Osteoblast (primary cell): ENCODE results near the gene NEK8. TPM values are rescaled to one million over a fixed set of nuclear protein-coding genes. Genes with fewer than 3 reads are reported as not detected.

ENCODE experiments used
- DNase-seq: peaks from one replicate; pipeline ENCODE4 v3.0.0; 2011; ENCODE audit warnings: low spot score, mixed read lengths; ENCODE audit not compliant: insufficient read length; ENCODE audit errors: missing footprints
- H2AFZ ChIP-seq: 2 replicates; pipeline ENCODE4 v1.6.0; 2011; ENCODE audit warnings: mild to moderate bottlenecking, low read length
- H3K27ac ChIP-seq: 2 replicates; pipeline ENCODE4 v1.5.1; 2011; ENCODE audit warnings: mild to moderate bottlenecking, low read depth, low read length, moderate library complexity
- H3K27me3 ChIP-seq: 2 replicates; pipeline ENCODE4 v1.6.0; 2012; ENCODE audit warnings: mild to moderate bottlenecking, control low read depth, inconsistent platforms, low read length, moderate library complexity; ENCODE audit not compliant: insufficient read depth
- H3K36me3 ChIP-seq: 2 replicates; pipeline ENCODE4 v1.5.1; 2011; ENCODE audit warnings: mild to moderate bottlenecking, low read length, control low read depth, moderate library complexity; ENCODE audit not compliant: insufficient read depth
- H3K4me1 ChIP-seq: 2 replicates; pipeline ENCODE4 v1.5.1; 2011; ENCODE audit warnings: mild to moderate bottlenecking, low read length, control low read depth, moderate library complexity; ENCODE audit not compliant: insufficient read depth
- H3K4me2 ChIP-seq: 2 replicates; pipeline ENCODE4 v1.6.0; 2011; ENCODE audit warnings: mild to moderate bottlenecking, low read length; ENCODE audit not compliant: insufficient read depth
- H3K4me3 ChIP-seq: fragments of 200-600 bp; sonication (generic); 3 replicates; pipeline ENCODE4 v1.5.1; 2012; ENCODE audit warnings: mild to moderate bottlenecking, low read length, inconsistent platforms; ENCODE audit not compliant: insufficient read depth
- H3K79me2 ChIP-seq: 2 replicates; pipeline ENCODE4 v1.6.0; 2012; ENCODE audit warnings: mild to moderate bottlenecking, low read length, control low read depth, inconsistent platforms; ENCODE audit not compliant: insufficient read depth
- H3K9me3 ChIP-seq: 2 replicates; pipeline ENCODE4 v1.5.1; 2011; ENCODE audit warnings: low read depth, low read length, control low read depth
- H4K20me1 ChIP-seq: 2 replicates; pipeline ENCODE4 v1.6.0; 2012; ENCODE audit warnings: mild to moderate bottlenecking, low read length, control low read depth; ENCODE audit not compliant: insufficient read depth
- small RNA-seq: library from RNA; depleted of rRNA; stranded (forward); fragments of <200 nt; gene quantifications from one replicate; pipeline ENCODE3, GENCODE V24; 2012
- total RNA-seq: library from RNA; depleted of rRNA; stranded (reverse); fragments of >200 nt; gene quantifications from 2 replicates; pipeline ENCODE4 v1.2.3, GENCODE V29; 2012
- TF ChIP-seq, protein P1 (sequence below): IDR thresholded peaks from 2 replicates; pipeline ENCODE4 v1.5.1; 2011; ENCODE audit warnings: mild to moderate bottlenecking, low read depth, low read length, moderate library complexity; ENCODE audit errors: extremely low read depth

Gene NEK8
- total RNA-seq, 1 donor = 7.2 TPM

- Histone ChIP-seq H4K20me1 (peaks cover 18% of the 10 kb centered on the region), H3K4me1 (no peaks in the 10 kb centered on the region), H3K27ac (no peak overlapping the region), H3K79me2 (peaks cover 53% of the 10 kb centered on the region), H3K27me3 (no peaks in the 10 kb centered on the region), H3K4me2 (no peak overlapping the region), H2AFZ (no peak overlapping the region), H3K9me3 (no peaks in the 10 kb centered on the region), H3K36me3 (no peaks in the 10 kb centered on the region), H3K4me3 (no peak overlapping the region)
- DNase-seq = no peak
- TF ChIP-seq, protein P1, sequence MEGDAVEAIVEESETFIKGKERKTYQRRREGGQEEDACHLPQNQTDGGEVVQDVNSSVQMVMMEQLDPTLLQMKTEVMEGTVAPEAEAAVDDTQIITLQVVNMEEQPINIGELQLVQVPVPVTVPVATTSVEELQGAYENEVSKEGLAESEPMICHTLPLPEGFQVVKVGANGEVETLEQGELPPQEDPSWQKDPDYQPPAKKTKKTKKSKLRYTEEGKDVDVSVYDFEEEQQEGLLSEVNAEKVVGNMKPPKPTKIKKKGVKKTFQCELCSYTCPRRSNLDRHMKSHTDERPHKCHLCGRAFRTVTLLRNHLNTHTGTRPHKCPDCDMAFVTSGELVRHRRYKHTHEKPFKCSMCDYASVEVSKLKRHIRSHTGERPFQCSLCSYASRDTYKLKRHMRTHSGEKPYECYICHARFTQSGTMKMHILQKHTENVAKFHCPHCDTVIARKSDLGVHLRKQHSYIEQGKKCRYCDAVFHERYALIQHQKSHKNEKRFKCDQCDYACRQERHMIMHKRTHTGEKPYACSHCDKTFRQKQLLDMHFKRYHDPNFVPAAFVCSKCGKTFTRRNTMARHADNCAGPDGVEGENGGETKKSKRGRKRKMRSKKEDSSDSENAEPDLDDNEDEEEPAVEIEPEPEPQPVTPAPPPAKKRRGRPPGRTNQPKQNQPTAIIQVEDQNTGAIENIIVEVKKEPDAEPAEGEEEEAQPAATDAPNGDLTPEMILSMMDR = no peak
Measured at GRCh38 chr17:28788100-28788499, 59.5 kb downstream of the NEK8 start.

Small RNA genes within 50 kb of the gene (small RNA-seq; reads per million reads assigned to genes)
- gene SNORD42A (not detected), gene SNORD42B (0.45 reads per million), gene SNORD4A (not detected), gene SNORD4B (not detected)

Other genes with a start within 250 kb of the NEK8 start
- gene FOXN1, start 222.4 kb upstream of the NEK8 start, total RNA-seq = not detected in 2 replicates
- gene UNC119, start 176.2 kb upstream of the NEK8 start, total RNA-seq = 23.2 and 25.0 TPM in 2 replicates
- 49.9 and 54.5 TPM in 2 replicates for gene PIGS, start 157.3 kb upstream of the NEK8 start, total RNA-seq
- 9.4 and 17.0 TPM in 2 replicates for gene ALDOC, start 151.9 kb upstream of the NEK8 start, total RNA-seq
- 4.3 and 6.2 TPM in 2 replicates for gene SPAG5, start 129.8 kb upstream of the NEK8 start, total RNA-seq
- gene RSKR, start 114.6 kb upstream of the NEK8 start, total RNA-seq = 4.1 and 4.3 TPM in 2 replicates
- 170 and 171 TPM in 2 replicates for gene BLTP2, start 83.6 kb upstream of the NEK8 start, total RNA-seq
- 37.4 and 40.9 TPM in 2 replicates for gene SDF2, start 66.9 kb upstream of the NEK8 start, total RNA-seq
- gene SUPT6H, start 66.6 kb upstream of the NEK8 start, total RNA-seq = 47.4 and 54.2 TPM in 2 replicates
- 0.36 and 0.88 TPM in 2 replicates for gene PROCA1, start 16.9 kb upstream of the NEK8 start, total RNA-seq
- gene RAB34, start 10.9 kb upstream of the NEK8 start, total RNA-seq = 176 and 186 TPM in 2 replicates
- 428 and 494 TPM in 2 replicates for gene RPL23A, start 8.8 kb upstream of the NEK8 start, total RNA-seq
- 3.2 and 4.0 TPM in 2 replicates for gene TLCD1, start 2.6 kb upstream of the NEK8 start, total RNA-seq
- 36.8 and 47.0 TPM in 2 replicates for gene TRAF4, start 15.2 kb downstream of the NEK8 start, total RNA-seq
- 4.4 and 5.1 TPM in 2 replicates for gene FAM222B, start 114.0 kb downstream of the NEK8 start, total RNA-seq
- 28.9 and 30.4 TPM in 2 replicates for gene ERAL1, start 126.2 kb downstream of the NEK8 start, total RNA-seq
- 32.1 and 35.1 TPM in 2 replicates for gene FLOT2, start 168.9 kb downstream of the NEK8 start, total RNA-seq
- 4.7 and 6.2 TPM in 2 replicates for gene DHRS13, start 174.3 kb downstream of the NEK8 start, total RNA-seq
- gene PHF12, start 222.7 kb downstream of the NEK8 start, total RNA-seq = 20.3 and 26.8 TPM in 2 replicates